Activated B cell treated with CpG ODN at 0.5 μM for 24 hours (primary cell): ENCODE measurements around the gene ABHD3. TPM values are rescaled to one million over a fixed set of nuclear protein-coding genes. Genes with fewer than 3 reads are reported as not detected.
"Not testable (repeated sequence)": the region's sequence is repeated elsewhere in the genome, so short reads cannot be mapped to it uniquely, and the experiment has no call there.

Experiments used
- ATAC-seq: fragments of 200-7000 bp; cut with Tn5 transposase; one replicate; pipeline ENCODE4 v1.10.0; 2021; ENCODE audit warnings: low read depth, mild to moderate bottlenecking, moderate library complexity
- CTCF ChIA-PET: fragments of 350-600 bp; sonication (Branson Sonifier 250); formaldehyde crosslinking; loops from one replicate; lab custom pipeline; 2021; ENCODE audit warnings: antibody characterized with exemption; lab: Charles Lee
- POLR2A ChIA-PET: fragments of 350-600 bp; sonication (Branson Sonifier 250); formaldehyde crosslinking; loops from one replicate; lab custom pipeline; 2021; ENCODE audit warnings: antibody characterized with exemption; lab: Charles Lee
- DNase-seq: peaks from one replicate; pipeline ENCODE4 v3.0.0; 2022
- H3K27ac Mint-ChIP-seq: one replicate; pipeline ENCODE4 v1.8.0; 2020; ENCODE audit warnings: mixed read lengths
- H3K27me3 Mint-ChIP-seq: one replicate; pipeline ENCODE4 v1.8.0; 2021; ENCODE audit warnings: mixed read lengths
- H3K36me3 Mint-ChIP-seq: one replicate; pipeline ENCODE4 v1.8.0; 2021; ENCODE audit warnings: low read depth, mixed read lengths
- H3K4me1 Mint-ChIP-seq: one replicate; pipeline ENCODE4 v1.8.0; 2021; ENCODE audit warnings: mixed read lengths
- H3K4me3 Mint-ChIP-seq: one replicate; pipeline ENCODE4 v1.8.0; 2020; ENCODE audit warnings: mild to moderate bottlenecking, mixed read lengths
- H3K9me3 Mint-ChIP-seq: one replicate; pipeline ENCODE4 v1.8.0; 2020; ENCODE audit warnings: mixed read lengths
- intact Hi-C: fragments of 100-400 bp; cut with micrococcal nuclease; formaldehyde crosslinking; loops from one replicate; pipeline ENCODE4 v1.15.1; 2024
- total RNA-seq: library from RNA; stranded (reverse); gene quantifications from 2 replicates; pipeline ENCODE4 v1.2.3, GENCODE V29; 2022
- TF ChIP-seq, protein P1 (sequence below): fragments of 200-600 bp; IDR thresholded peaks from one replicate; pipeline ENCODE4 v1.8.0; 2022; ENCODE audit warnings: antibody characterized with exemption, mild to moderate bottlenecking

ABHD3 gene
- total RNA-seq, 1 donor from 2014 or later: 29.5 TPM

DNA sequence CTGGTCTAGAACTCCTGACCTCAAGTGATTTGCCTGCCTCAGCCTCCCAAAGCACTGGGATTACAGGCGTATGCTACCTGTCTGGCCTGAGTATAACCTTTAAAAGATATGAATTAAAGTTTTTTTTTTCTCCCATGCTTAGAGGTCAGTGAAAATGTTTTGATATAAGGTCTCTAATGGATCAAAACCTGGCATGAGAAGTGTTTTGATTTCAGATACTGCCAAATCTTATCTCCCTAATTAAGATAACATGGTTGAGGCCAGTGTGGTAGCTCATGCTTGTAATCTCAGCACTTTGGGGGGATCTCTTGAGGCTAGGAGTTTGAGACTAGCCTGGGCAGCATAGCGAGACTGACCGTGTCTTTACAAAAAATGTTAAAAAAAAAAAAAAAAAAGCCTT, 51.2 kb downstream of the ABHD3 start:
- TF ChIP-seq, protein P1, sequence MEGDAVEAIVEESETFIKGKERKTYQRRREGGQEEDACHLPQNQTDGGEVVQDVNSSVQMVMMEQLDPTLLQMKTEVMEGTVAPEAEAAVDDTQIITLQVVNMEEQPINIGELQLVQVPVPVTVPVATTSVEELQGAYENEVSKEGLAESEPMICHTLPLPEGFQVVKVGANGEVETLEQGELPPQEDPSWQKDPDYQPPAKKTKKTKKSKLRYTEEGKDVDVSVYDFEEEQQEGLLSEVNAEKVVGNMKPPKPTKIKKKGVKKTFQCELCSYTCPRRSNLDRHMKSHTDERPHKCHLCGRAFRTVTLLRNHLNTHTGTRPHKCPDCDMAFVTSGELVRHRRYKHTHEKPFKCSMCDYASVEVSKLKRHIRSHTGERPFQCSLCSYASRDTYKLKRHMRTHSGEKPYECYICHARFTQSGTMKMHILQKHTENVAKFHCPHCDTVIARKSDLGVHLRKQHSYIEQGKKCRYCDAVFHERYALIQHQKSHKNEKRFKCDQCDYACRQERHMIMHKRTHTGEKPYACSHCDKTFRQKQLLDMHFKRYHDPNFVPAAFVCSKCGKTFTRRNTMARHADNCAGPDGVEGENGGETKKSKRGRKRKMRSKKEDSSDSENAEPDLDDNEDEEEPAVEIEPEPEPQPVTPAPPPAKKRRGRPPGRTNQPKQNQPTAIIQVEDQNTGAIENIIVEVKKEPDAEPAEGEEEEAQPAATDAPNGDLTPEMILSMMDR: no peak
- peaks cover 35% of the 10 kb centered on the region for H3K36me3 Mint-ChIP-seq
- intact Hi-C loops: no loop called here
- no peak overlapping the region for H3K4me3 Mint-ChIP-seq
- POLR2A ChIA-PET: interaction anchor here (0.6 to 0.7 kb wide), 2 partner anchors 11 to 20 kb away, joined by 3 to 6 read pairs; no protein-coding TSS in a partner anchor
- no peaks in the 10 kb centered on the region for H3K27me3 Mint-ChIP-seq
- DNase-seq: no peak
- no peaks in the 10 kb centered on the region for H3K9me3 Mint-ChIP-seq
- no peak overlapping the region for H3K27ac Mint-ChIP-seq
- ATAC-seq: no peak
- H3K4me1 Mint-ChIP-seq: no peaks in the 10 kb centered on the region
- CTCF ChIA-PET: no interaction called here

DNA sequence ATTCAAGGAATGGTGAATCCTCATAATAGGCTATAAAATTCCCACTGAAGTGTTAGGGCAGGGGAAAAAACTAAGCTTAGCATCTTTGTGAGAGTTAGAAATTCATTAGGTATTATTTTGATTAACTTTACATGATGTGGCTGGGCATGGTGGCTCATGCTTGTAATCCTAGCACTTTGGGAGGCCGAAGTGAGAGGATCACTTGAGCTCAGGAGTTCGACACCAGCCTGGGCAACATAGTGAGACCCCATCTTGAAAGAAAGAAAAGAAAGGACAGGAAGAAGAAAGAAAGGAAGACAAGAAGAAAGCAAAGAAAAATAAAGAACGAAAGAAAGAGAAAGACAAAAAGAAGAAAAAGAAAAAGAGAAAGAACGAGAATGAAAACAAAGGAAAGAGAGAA, 52.5 kb downstream of the ABHD3 start:
- DNase-seq (no peak), ATAC-seq (no peak)
- TF ChIP-seq, protein P1: no peak
- POLR2A ChIA-PET: no interaction called here
- Mint-ChIP-seq H3K27me3 (no peaks in the 10 kb centered on the region), H3K36me3 (peaks cover 33% of the 10 kb centered on the region), H3K4me1 (no peaks in the 10 kb centered on the region), H3K9me3 (no peaks in the 10 kb centered on the region), H3K4me3 (no peak overlapping the region), H3K27ac (no peak overlapping the region)
- intact Hi-C loops: no loop called here
- CTCF ChIA-PET: no interaction called here

DNA sequence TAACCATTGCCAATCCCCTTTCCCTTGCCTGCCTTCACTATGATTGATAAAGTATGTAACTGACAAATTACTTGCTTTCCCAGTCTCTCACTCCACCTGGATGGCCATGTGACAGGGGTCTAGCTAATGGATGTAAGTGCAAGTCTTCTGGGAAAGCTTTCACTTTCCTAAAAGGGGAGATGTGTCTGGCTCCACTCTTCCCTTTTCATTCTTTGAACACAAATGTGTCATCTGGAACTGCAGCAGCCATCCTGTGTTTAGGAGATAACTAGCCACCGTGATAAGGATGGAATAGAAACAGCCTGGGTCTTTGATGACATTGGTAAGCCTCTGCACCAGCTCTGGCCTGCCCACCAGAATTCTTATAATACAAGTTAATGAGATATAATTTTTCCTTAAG, 54.3 kb downstream of the ABHD3 start:
- intact Hi-C loops: no loop called here
- Mint-ChIP-seq H3K4me1 (no peaks in the 10 kb centered on the region), H3K27me3 (no peaks in the 10 kb centered on the region), H3K9me3 (no peaks in the 10 kb centered on the region), H3K27ac (no peak overlapping the region), H3K36me3 (peaks cover 25% of the 10 kb centered on the region), H3K4me3 (no peak overlapping the region)
- DNase-seq (no peak), ATAC-seq (no peak)
- ChIA-PET CTCF (no interaction called here), POLR2A (no interaction called here)
- TF ChIP-seq, protein P1: no peak

DNA sequence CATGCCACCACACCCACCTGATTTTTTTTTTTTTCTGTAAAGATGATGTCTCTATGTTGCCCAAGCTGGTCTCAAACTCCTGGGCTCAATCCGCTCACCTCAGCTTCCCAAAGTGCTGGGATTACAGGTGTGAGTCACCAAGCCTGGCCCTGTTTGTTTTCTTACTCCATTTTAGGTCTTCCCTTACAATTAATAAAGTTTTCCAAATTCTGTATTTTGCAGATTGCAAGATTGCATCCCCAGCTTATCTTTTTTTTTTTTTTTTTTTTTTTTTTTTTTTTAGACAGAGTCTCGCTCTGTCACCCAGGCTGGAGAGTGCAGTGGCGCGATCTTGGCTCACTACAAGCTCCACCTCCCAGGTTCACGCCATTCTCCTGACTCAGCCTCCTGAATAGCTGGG, 64.2 kb downstream of the ABHD3 start:
- H3K27ac Mint-ChIP-seq, POLR2A ChIA-PET, CTCF ChIA-PET, H3K36me3 Mint-ChIP-seq, intact Hi-C loops, H3K4me3 Mint-ChIP-seq, H3K27me3 Mint-ChIP-seq, ATAC-seq, DNase-seq, H3K9me3 Mint-ChIP-seq: not testable (repeated sequence)
- peaks cover 15% of the 10 kb centered on the region for H3K4me1 Mint-ChIP-seq

DNA sequence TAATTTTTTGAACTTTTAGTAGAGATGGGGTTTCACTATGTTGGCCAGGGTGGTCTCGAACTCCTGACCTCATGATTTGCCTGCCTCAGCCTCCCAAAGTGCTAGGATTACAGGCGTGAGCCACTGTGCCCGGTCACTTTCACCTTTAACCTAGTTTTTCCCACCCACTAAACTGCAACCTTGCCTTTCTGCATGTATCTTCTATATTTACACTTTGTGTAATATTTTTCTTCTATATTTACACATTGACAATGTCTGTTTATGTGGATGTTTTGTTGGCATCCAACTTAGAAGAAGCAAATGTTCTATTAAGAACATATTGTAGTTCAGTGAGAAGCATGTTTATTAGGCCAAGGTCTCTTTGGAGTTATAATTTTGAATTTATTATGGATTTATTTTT, 65.8 kb downstream of the ABHD3 start:
- H3K27ac Mint-ChIP-seq: peak overlapping the region; percentile 57
- CTCF ChIA-PET: no interaction called here

More for the DNA sequence above, 65.8 kb downstream of the ABHD3 start:
- intact Hi-C loops: loop anchor here (5.0 kb wide), 2 partner anchors 48 to 63 kb away; partner anchors contain the start of gene ABHD3
- Mint-ChIP-seq H3K4me3 (no peak overlapping the region), H3K27me3 (no peaks in the 10 kb centered on the region), H3K36me3 (peaks cover 12% of the 10 kb centered on the region), H3K9me3 (no peaks in the 10 kb centered on the region), H3K4me1 (peaks cover 15% of the 10 kb centered on the region)
- TF ChIP-seq, protein P1: no peak
- POLR2A ChIA-PET: interaction anchor here (0.6 kb wide), 1 partner anchor 15 kb away, joined by 5 read pairs; no protein-coding TSS in a partner anchor
- ATAC-seq (no peak), DNase-seq (no peak)
